Heart left ventricle (tissue), 13 donors: Measurements from ENCODE around the gene PTPRK.

ENCODE experiments used
- CTCF ChIP-seq, 12 donors: fragments of 200-600 bp; sonication (generic) in 4 of 12; IDR thresholded peaks; one replicate each; pipeline versions ENCODE4 v1.5.0 to v1.8.0; 2018 to 2022; ENCODE audit warnings: antibody characterized with exemption in 12 of 12, mild to moderate bottlenecking in 5 of 12
- POLR2A ChIP-seq, 2 donors: fragments of 450-650 bp; IDR thresholded peaks; one replicate each; pipeline ENCODE4 v1.6.1; 2017; ENCODE audit warnings: antibody characterized with exemption in 2 of 2, mild to moderate bottlenecking in 2 of 2, moderate library complexity in 2 of 2
- donor health status: ischemic (EF 13 %, LVEDD 7.1; RV severe dilation, severe dysfunction).
- donor health status: DM: no; HTN: yes; CAD: no.
- donor health status: DM: no; HTN: no; CAD: no.
- donor health status: ischemic (EF 25% LVEDD 6.9; RV normal size, moderate dysfunction).
- donor health status: ischemic (EF 25% LVEDD 5.7; RV mildly dilated, moderate dysfunction).
- donor health status: ischemic (EF 35%, LVEDD 5.7; RV mildly dilated, moderate dysfunction).
- donor health status: nonischemic (EF 11% LVEDD 7.7; RV severe dilation, severe dysfunction).
- donor health status: DM: yes; HTN: yes; CAD: no.
- donor health status: PGD.
- donor health status: ischemic (EF 29% LVEDD 5.4; RV normal size, mild dysfunction).
- donor health status: nonischemic (EF 23%, LVEDD 6.1; RV moderate dilation, normal function).

- TF ChIP-seq POLR2A (IDR thresholded peaks at IDR 0.05) = no peak
- no peak for TF ChIP-seq CTCF (IDR thresholded peaks at IDR 0.05)
Observed at GRCh38 chr6:128017288-128017687, 503.1 kb downstream of the PTPRK start.
